Measurements from ENCODE around the gene KAZN.

Gene KAZN

GRCh38 chr1:14648896-14649855 is 50.7 kb downstream of the KAZN start:
- no peak for DNase-seq

GRCh38 chr1:14649976-14650375 is 51.5 kb downstream of the KAZN start:
- no peak for DNase-seq

GRCh38 chr1:14650951-14651350 is 52.5 kb downstream of the KAZN start:
- DNase-seq: no peak

- DNase-seq: no peak
Observed at GRCh38 chr1:14652840-14653239, 54.4 kb downstream of the KAZN start.

- no peak for DNase-seq
Observed at GRCh38 chr1:14653461-14653960, 55.0 kb downstream of the KAZN start.

GRCh38 chr1:14654554-14654953 is 56.1 kb downstream of the KAZN start:
- DNase-seq: no peak

- DNase-seq: no peak
Observed at GRCh38 chr1:14655385-14655784, 56.9 kb downstream of the KAZN start.

GRCh38 chr1:14656384-14656937 is 58.0 kb downstream of the KAZN start:
- no peak for DNase-seq

GRCh38 chr1:14658642-14659041 is 60.2 kb downstream of the KAZN start:
- no peak for DNase-seq

GRCh38 chr1:14659913-14660312 is 61.4 kb downstream of the KAZN start:
- no peak for DNase-seq

GRCh38 chr1:14660801-14661200 is 62.3 kb downstream of the KAZN start:
- DNase-seq: no peak

GRCh38 chr1:14661222-14661621 is 62.7 kb downstream of the KAZN start:
- DNase-seq: no peak

GRCh38 chr1:14662116-14662515 is 63.6 kb downstream of the KAZN start:
- DNase-seq: no peak

GRCh38 chr1:14663773-14664172 is 65.3 kb downstream of the KAZN start:
- DNase-seq: no peak

- DNase-seq: no peak
Observed at GRCh38 chr1:14666373-14666772, 67.9 kb downstream of the KAZN start.

GRCh38 chr1:14666962-14667650 is 68.6 kb downstream of the KAZN start:
- DNase-seq: no peak

- DNase-seq: no peak
Observed at GRCh38 chr1:14667651-14667984, 69.1 kb downstream of the KAZN start.

GRCh38 chr1:14668538-14668937 is 70.1 kb downstream of the KAZN start:
- no peak for DNase-seq

GRCh38 chr1:14672005-14672404 is 73.5 kb downstream of the KAZN start:
- DNase-seq: no peak

- no peak for DNase-seq
Observed at GRCh38 chr1:14674030-14674429, 75.5 kb downstream of the KAZN start.

- no peak for DNase-seq
Observed at GRCh38 chr1:14676400-14676799, 77.9 kb downstream of the KAZN start.

GRCh38 chr1:14677292-14677971 is 78.9 kb downstream of the KAZN start:
- DNase-seq: no peak

GRCh38 chr1:14678011-14678638 is 79.6 kb downstream of the KAZN start:
- DNase-seq: no peak
